ENCODE data around the gene NOC4L. TPM values are rescaled to one million over a fixed set of nuclear protein-coding genes. Genes with fewer than 3 reads are reported as not detected.

NOC4L gene
- total RNA-seq, 1 experiment from 2014 or later = 10.4 TPM

- no peak overlapping the region for H3K9ac ChIP-seq (ENCODE audit: low read length)
- H3K4me1 ChIP-seq (ENCODE audit: low read length) = no peaks in the 10 kb centered on the region
- H3K27me3 ChIP-seq (ENCODE audit: low read length) = no peaks in the 10 kb centered on the region
- no peak overlapping the region for H2AFZ ChIP-seq (ENCODE audit: low read length)
- H3K79me2 ChIP-seq (ENCODE audit: low read length) = no peaks in the 10 kb centered on the region
- no peak overlapping the region for H3K4me2 ChIP-seq (ENCODE audit: low read depth, low read length, poor library complexity, severe bottlenecking)
- no peak overlapping the region for H3K27ac ChIP-seq (ENCODE audit: low read length)
- H4K20me1 ChIP-seq (ENCODE audit: insufficient read depth, low read depth, low read length) = no peaks in the 10 kb centered on the region
- H3K9me2 ChIP-seq (replicated peaks; ENCODE audit: insufficient read depth, low read length) = no peaks in the 10 kb centered on the region
- H3K4me3 ChIP-seq (ENCODE audit: low read length) = no peak overlapping the region
- no peaks in the 10 kb centered on the region for H3K36me3 ChIP-seq (ENCODE audit: insufficient read depth, low read length)
- no peak for DNase-seq
- no peaks in the 10 kb centered on the region; the same call in 1 of the 2 replicates for H3K9me3 ChIP-seq (ENCODE audit: low read length)
These were observed 21.3 kb downstream of the NOC4L start for GRCh38 chr12:132165584-132165983.

- Histone ChIP-seq H3K4me2 (ENCODE audit: low read depth, low read length, poor library complexity, severe bottlenecking) (no peak overlapping the region), H2AFZ (ENCODE audit: low read length) (no peak overlapping the region), H3K4me3 (ENCODE audit: low read length) (no peak overlapping the region), H3K9me2 (replicated peaks; ENCODE audit: insufficient read depth, low read length) (no peaks in the 10 kb centered on the region), H3K27me3 (ENCODE audit: low read length) (no peaks in the 10 kb centered on the region), H3K9ac (ENCODE audit: low read length) (no peak overlapping the region), H3K36me3 (ENCODE audit: insufficient read depth, low read length) (no peaks in the 10 kb centered on the region), H3K4me1 (ENCODE audit: low read length) (peaks cover 3% of the 10 kb centered on the region), H3K27ac (ENCODE audit: low read length) (no peak overlapping the region), H3K79me2 (ENCODE audit: low read length) (no peaks in the 10 kb centered on the region), H4K20me1 (ENCODE audit: insufficient read depth, low read depth, low read length) (no peaks in the 10 kb centered on the region), H3K9me3 (ENCODE audit: low read length) (no peaks in the 10 kb centered on the region; the same call in 1 of the 2 replicates)
- DNase-seq = no peak
These were observed 21.8 kb downstream of the NOC4L start for GRCh38 chr12:132166093-132166492.

- Histone ChIP-seq H3K36me3 (ENCODE audit: insufficient read depth, low read length) (no peaks in the 10 kb centered on the region), H3K79me2 (ENCODE audit: low read length) (no peaks in the 10 kb centered on the region), H3K27me3 (ENCODE audit: low read length) (no peaks in the 10 kb centered on the region), H3K4me1 (ENCODE audit: low read length) (peaks cover 12% of the 10 kb centered on the region), H4K20me1 (ENCODE audit: insufficient read depth, low read depth, low read length) (no peaks in the 10 kb centered on the region), H3K9me2 (replicated peaks; ENCODE audit: insufficient read depth, low read length) (no peaks in the 10 kb centered on the region), H3K4me3 (ENCODE audit: low read length) (no peak overlapping the region), H3K9ac (ENCODE audit: low read length) (no peak overlapping the region), H3K4me2 (ENCODE audit: low read depth, low read length, poor library complexity, severe bottlenecking) (no peak overlapping the region), H3K9me3 (ENCODE audit: low read length) (no peaks in the 10 kb centered on the region; the same call in 1 of the 2 replicates), H3K27ac (ENCODE audit: low read length) (no peak overlapping the region), H2AFZ (ENCODE audit: low read length) (no peak overlapping the region)
- DNase-seq = no peak
These were observed 22.7 kb downstream of the NOC4L start for GRCh38 chr12:132166801-132167591.

GRCh38 chr12:132167611-132168310 is 23.5 kb downstream of the NOC4L start:
- no peak for DNase-seq
- no peak overlapping the region for H3K4me2 ChIP-seq (ENCODE audit: low read depth, low read length, poor library complexity, severe bottlenecking)
- no peaks in the 10 kb centered on the region for H4K20me1 ChIP-seq (ENCODE audit: insufficient read depth, low read depth, low read length)
- no peaks in the 10 kb centered on the region for H3K79me2 ChIP-seq (ENCODE audit: low read length)
- no peak overlapping the region for H2AFZ ChIP-seq (ENCODE audit: low read length)
- H3K36me3 ChIP-seq (ENCODE audit: insufficient read depth, low read length) = no peaks in the 10 kb centered on the region
- no peak overlapping the region for H3K4me3 ChIP-seq (ENCODE audit: low read length)
- no peaks in the 10 kb centered on the region; the same call in 1 of the 2 replicates for H3K9me3 ChIP-seq (ENCODE audit: low read length)
- H3K9me2 ChIP-seq (replicated peaks; ENCODE audit: insufficient read depth, low read length) = no peaks in the 10 kb centered on the region
- H3K27me3 ChIP-seq (ENCODE audit: low read length) = no peaks in the 10 kb centered on the region
- no peak overlapping the region for H3K9ac ChIP-seq (ENCODE audit: low read length)
- no peak overlapping the region for H3K27ac ChIP-seq (ENCODE audit: low read length)
- peaks cover 20% of the 10 kb centered on the region for H3K4me1 ChIP-seq (ENCODE audit: low read length)

GRCh38 chr12:132168311-132169031 is 24.2 kb downstream of the NOC4L start:
- Histone ChIP-seq H3K4me2 (ENCODE audit: low read depth, low read length, poor library complexity, severe bottlenecking) (no peak overlapping the region), H3K9me3 (ENCODE audit: low read length) (no peaks in the 10 kb centered on the region; the same call in 1 of the 2 replicates), H3K4me3 (ENCODE audit: low read length) (no peak overlapping the region), H3K79me2 (ENCODE audit: low read length) (no peaks in the 10 kb centered on the region), H2AFZ (ENCODE audit: low read length) (no peak overlapping the region), H3K27me3 (ENCODE audit: low read length) (no peaks in the 10 kb centered on the region), H3K9ac (ENCODE audit: low read length) (no peak overlapping the region), H3K4me1 (ENCODE audit: low read length) (peaks cover 27% of the 10 kb centered on the region), H3K27ac (ENCODE audit: low read length) (no peak overlapping the region), H3K36me3 (ENCODE audit: insufficient read depth, low read length) (no peaks in the 10 kb centered on the region), H3K9me2 (replicated peaks; ENCODE audit: insufficient read depth, low read length) (no peaks in the 10 kb centered on the region), H4K20me1 (ENCODE audit: insufficient read depth, low read depth, low read length) (no peaks in the 10 kb centered on the region)
- no peak for DNase-seq

GRCh38 chr12:132169376-132169775 is 25.1 kb downstream of the NOC4L start:
- Histone ChIP-seq H3K4me1 (ENCODE audit: low read length) (peaks cover 36% of the 10 kb centered on the region), H3K27me3 (ENCODE audit: low read length) (no peaks in the 10 kb centered on the region), H3K4me2 (ENCODE audit: low read depth, low read length, poor library complexity, severe bottlenecking) (no peak overlapping the region), H3K27ac (ENCODE audit: low read length) (no peak overlapping the region), H3K79me2 (ENCODE audit: low read length) (no peaks in the 10 kb centered on the region), H3K9ac (ENCODE audit: low read length) (no peak overlapping the region), H2AFZ (ENCODE audit: low read length) (no peak overlapping the region), H3K36me3 (ENCODE audit: insufficient read depth, low read length) (no peaks in the 10 kb centered on the region), H3K9me2 (replicated peaks; ENCODE audit: insufficient read depth, low read length) (no peaks in the 10 kb centered on the region), H3K9me3 (ENCODE audit: low read length) (no peaks in the 10 kb centered on the region; the same call in 1 of the 2 replicates), H3K4me3 (ENCODE audit: low read length) (no peak overlapping the region), H4K20me1 (ENCODE audit: insufficient read depth, low read depth, low read length) (no peaks in the 10 kb centered on the region)
- DNase-seq = no peak

- Histone ChIP-seq H3K9me3 (ENCODE audit: low read length) (no peaks in the 10 kb centered on the region; the same call in 1 of the 2 replicates), H3K4me2 (ENCODE audit: low read depth, low read length, poor library complexity, severe bottlenecking) (no peak overlapping the region), H3K36me3 (ENCODE audit: insufficient read depth, low read length) (no peaks in the 10 kb centered on the region), H3K4me3 (ENCODE audit: low read length) (no peak overlapping the region), H3K9ac (ENCODE audit: low read length) (no peak overlapping the region), H3K27me3 (ENCODE audit: low read length) (no peaks in the 10 kb centered on the region), H4K20me1 (ENCODE audit: insufficient read depth, low read depth, low read length) (no peaks in the 10 kb centered on the region), H3K79me2 (ENCODE audit: low read length) (no peaks in the 10 kb centered on the region), H3K4me1 (ENCODE audit: low read length) (peaks cover 40% of the 10 kb centered on the region), H3K27ac (ENCODE audit: low read length) (no peak overlapping the region), H2AFZ (ENCODE audit: low read length) (no peak overlapping the region), H3K9me2 (replicated peaks; ENCODE audit: insufficient read depth, low read length) (no peaks in the 10 kb centered on the region)
- no peak for DNase-seq
These were observed 25.9 kb downstream of the NOC4L start for GRCh38 chr12:132170094-132170636.
